Body of pancreas (tissue), 4 donors: ENCODE results near the gene LIF. TPM values are rescaled to one million over a fixed set of nuclear protein-coding genes. Genes with fewer than 3 reads are reported as not detected.

ENCODE experiments used
- ATAC-seq: fragments of 150-250 bp; one replicate; pipeline ENCODE4 v1.9.1; 2016
- DNase-seq, 4 donors: peaks; one replicate each; pipeline ENCODE4 v3.0.0-alpha.2; 2019
- H3K27ac ChIP-seq, 4 donors: fragments of 200-600 bp; sonication (generic); 1 replicate in 3 of 4; 2 replicates in 1 of 4; pipeline versions ENCODE4 v1.5.1 to v1.6.1; 2016 to 2019; ENCODE audit warnings: mild to moderate bottlenecking in 1 of 4, mixed read lengths in 1 of 4, moderate library complexity in 1 of 4
- H3K27me3 ChIP-seq, 2 donors: fragments of 200-600 bp; sonication (generic); one replicate each; pipeline ENCODE4 v1.6.0; 2016; ENCODE audit warnings: mild to moderate bottlenecking in 1 of 2
- H3K36me3 ChIP-seq, 2 donors: fragments of 200-600 bp; sonication (generic); replicated peaks in 1 of 2; 2 replicates each; pipeline ENCODE4 v1.5.1; 2016; ENCODE audit warnings: low read depth in 2 of 2; ENCODE audit not compliant: insufficient read depth in 1 of 2
- H3K4me1 ChIP-seq: fragments of 200-600 bp; sonication (generic); one replicate; pipeline ENCODE4 v1.6.0; 2016
- H3K4me3 ChIP-seq, 2 donors: fragments of 200-600 bp; sonication (generic); 1 replicate in 1 of 2; 2 replicates in 1 of 2; pipeline ENCODE4 v1.5.1; 2016 to 2019
- H3K9me3 ChIP-seq, 3 donors: fragments of 200-600 bp; sonication (generic); 1 replicate in 2 of 3; 2 replicates in 1 of 3; pipeline ENCODE4 v1.5.1; 2016
- POLR2A ChIP-seq, 3 donors: fragments of 450-650 bp; IDR thresholded peaks; one replicate each; pipeline ENCODE4 v1.6.1; 2016; ENCODE audit warnings: antibody characterized with exemption in 3 of 3, mild to moderate bottlenecking in 2 of 3
- WGBS, 2 donors: methylation state at CpG; one replicate each; pipeline ENCODE4 v1.1.5; 2017; 5-methylcytosine and 5-hydroxymethylcytosine counted together
- intact Hi-C: fragments of 100-400 bp; cut with DNase I; formaldehyde crosslinking; loops from one replicate; pipeline ENCODE4 v1.15.1; 2023
- total RNA-seq, 2 donors: library from RNA; depleted of rRNA; stranded (reverse); fragments of >200 nt; gene quantifications; one replicate each; pipeline ENCODE4 v1.1.0, GENCODE V29; 2016
- TF ChIP-seq, protein P1 (sequence below), 7 experiments: fragments of 450-650 bp in 4 of 7; fragments of 200-600 bp in 3 of 7; sonication (generic) in 3 of 7; IDR thresholded peaks; one replicate each; pipeline ENCODE4 v1.5.1; 2016 to 2019; ENCODE audit warnings: antibody characterized with exemption in 7 of 7

LIF gene
- total RNA-seq, 2 donors from 2014 or later: 0.52 to 1.3 TPM

DNA sequence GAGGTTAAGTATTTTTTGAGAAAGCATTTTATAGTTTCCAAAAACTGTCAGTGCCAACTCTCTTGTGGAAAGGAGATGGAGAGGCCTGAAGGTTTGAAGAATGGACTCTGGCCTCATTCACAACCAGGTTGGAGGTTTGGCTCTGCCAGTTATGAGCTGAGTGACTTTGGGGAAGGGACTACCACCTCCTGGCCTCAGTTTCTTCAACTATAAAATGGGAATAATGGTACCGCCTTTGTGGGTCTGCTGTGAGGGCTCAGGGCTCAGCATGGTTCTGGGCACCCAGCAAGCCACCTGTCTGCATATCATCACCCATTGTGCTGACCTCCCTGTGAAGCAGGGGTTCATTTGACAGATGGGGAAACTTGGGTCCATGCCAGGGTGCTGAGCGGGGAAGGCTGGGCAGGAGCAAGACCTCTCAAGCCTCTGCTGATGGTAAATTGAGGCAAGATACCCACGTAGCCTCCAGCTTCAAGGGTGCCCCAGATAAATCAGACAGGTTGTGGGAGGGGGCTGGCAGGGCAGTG, 3.5 kb upstream of the LIF start:
- H3K4me1 ChIP-seq: peaks cover 35% of the 10 kb centered on the region
- no peaks in the 10 kb centered on the region for H3K36me3 ChIP-seq
- peak overlapping the region in 2 of 4 donors; percentile 8 to 59 for H3K27ac ChIP-seq
- intact Hi-C loops: no loop called here
- H3K4me3 ChIP-seq: no peak overlapping the region
- H3K27me3 ChIP-seq: peaks cover 0 to 12% of the 10 kb centered on the region in 2 donors
- H3K9me3 ChIP-seq: no peaks in the 10 kb centered on the region
- 88% methylated on average over 3 of the region's 3 CpGs; no CpG with 5 or more reads in 1 of the 2 donors for WGBS, 2 donors
- DNase-seq: no peak
- no peak for ATAC-seq
- TF ChIP-seq, protein P1, sequence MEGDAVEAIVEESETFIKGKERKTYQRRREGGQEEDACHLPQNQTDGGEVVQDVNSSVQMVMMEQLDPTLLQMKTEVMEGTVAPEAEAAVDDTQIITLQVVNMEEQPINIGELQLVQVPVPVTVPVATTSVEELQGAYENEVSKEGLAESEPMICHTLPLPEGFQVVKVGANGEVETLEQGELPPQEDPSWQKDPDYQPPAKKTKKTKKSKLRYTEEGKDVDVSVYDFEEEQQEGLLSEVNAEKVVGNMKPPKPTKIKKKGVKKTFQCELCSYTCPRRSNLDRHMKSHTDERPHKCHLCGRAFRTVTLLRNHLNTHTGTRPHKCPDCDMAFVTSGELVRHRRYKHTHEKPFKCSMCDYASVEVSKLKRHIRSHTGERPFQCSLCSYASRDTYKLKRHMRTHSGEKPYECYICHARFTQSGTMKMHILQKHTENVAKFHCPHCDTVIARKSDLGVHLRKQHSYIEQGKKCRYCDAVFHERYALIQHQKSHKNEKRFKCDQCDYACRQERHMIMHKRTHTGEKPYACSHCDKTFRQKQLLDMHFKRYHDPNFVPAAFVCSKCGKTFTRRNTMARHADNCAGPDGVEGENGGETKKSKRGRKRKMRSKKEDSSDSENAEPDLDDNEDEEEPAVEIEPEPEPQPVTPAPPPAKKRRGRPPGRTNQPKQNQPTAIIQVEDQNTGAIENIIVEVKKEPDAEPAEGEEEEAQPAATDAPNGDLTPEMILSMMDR (IDR thresholded peaks at IDR 0.05): no peak
- TF ChIP-seq POLR2A (IDR thresholded peaks at IDR 0.05): no peak

DNA sequence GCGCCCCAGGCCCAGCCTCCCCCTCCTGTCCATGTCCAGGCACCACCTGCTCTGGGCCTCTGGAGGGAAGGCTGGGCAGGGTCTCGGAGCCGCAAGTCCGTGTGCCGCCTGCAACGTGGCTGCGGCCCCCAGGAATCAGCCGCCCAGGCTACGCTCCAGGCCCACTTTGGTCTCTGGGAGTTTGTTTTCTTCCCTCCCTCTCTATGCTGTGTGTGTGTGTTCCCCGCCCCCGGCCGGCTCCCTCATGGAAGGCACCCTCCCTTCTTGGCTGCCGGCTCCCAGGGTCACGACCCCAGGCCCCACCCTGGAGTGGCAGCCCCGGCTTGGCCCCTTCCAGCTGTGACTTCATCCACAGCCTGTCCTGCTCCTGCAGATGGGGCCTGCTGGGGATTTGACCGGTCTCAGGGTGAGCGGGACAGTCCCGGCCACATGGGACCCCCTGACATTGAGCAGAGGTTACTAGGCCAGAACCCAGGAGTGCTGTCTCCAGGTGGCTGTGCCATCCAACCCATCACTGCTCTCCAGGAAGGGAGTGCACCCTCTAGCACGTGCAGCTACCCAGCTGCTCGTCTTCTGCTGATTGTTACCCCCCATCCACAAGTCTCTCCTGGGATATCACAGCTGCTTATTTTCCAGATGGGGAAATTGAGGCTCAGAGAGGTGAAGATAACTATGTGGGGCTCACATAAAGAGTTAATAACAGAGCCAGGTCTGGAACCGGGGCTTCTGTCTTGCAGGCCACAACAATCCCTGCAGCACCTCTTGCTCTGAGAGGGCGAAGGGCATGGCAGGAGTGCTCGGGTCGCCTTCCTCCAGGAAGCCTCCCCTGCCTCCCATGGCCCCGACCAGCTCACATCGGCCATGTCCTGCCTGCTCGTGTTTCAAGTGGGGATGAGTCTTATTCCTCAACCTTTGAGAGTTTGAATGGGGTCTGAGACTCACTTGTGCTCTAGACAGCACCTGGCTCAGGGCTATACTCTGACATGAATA, 2.8 kb upstream of the LIF start:
- no peak for DNase-seq
- Histone ChIP-seq H3K4me3 (no peak overlapping the region), H3K27me3 (peaks cover 0 to 12% of the 10 kb centered on the region in 2 donors), H3K27ac (peak overlapping the region in 1 of 4 donors; percentile 59), H3K36me3 (no peaks in the 10 kb centered on the region), H3K9me3 (no peaks in the 10 kb centered on the region), H3K4me1 (peaks cover 35% of the 10 kb centered on the region)
- TF ChIP-seq, protein P1 (IDR thresholded peaks at IDR 0.05): no peak
- TF ChIP-seq POLR2A (IDR thresholded peaks at IDR 0.05): no peak
- ATAC-seq: no peak
- WGBS, 2 donors: 68 to 77% methylated on average over 8 to 27 of the region's 27 CpGs
- intact Hi-C loops: no loop called here

DNA sequence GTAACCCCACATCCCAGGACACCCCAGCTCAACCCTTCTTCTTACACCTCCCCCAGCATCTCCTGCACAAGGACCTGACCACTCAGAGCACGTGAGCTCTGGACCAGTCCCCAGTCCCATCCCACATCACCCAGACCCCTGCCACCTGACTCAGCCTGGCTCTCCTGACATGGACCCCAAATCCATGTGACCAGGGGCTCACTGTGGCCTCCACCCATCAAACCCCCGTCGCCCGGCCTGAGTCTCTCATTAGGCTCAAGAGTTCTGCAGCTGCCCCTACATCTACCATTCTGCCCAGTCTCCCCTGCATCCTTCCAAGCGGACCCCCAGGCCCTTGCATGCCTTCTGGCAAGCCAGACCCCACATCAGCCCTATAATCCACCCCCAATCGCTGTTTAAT, 1.9 kb upstream of the LIF start:
- no peaks in the 10 kb centered on the region for H3K36me3 ChIP-seq
- no peak for TF ChIP-seq POLR2A (IDR thresholded peaks at IDR 0.05)
- TF ChIP-seq, protein P1 (IDR thresholded peaks at IDR 0.05): no peak
- no peaks in the 10 kb centered on the region for H3K9me3 ChIP-seq
- intact Hi-C loops: no loop called here
- ATAC-seq: no peak
- H3K27ac ChIP-seq: no peak overlapping the region
- DNase-seq: no peak
- H3K27me3 ChIP-seq: peaks cover 0 to 12% of the 10 kb centered on the region in 2 donors
- H3K4me1 ChIP-seq: peaks cover 32% of the 10 kb centered on the region
- WGBS, 2 donors: 62 to 65% methylated on average over 6 of the region's 6 CpGs
- H3K4me3 ChIP-seq: no peak overlapping the region

DNA sequence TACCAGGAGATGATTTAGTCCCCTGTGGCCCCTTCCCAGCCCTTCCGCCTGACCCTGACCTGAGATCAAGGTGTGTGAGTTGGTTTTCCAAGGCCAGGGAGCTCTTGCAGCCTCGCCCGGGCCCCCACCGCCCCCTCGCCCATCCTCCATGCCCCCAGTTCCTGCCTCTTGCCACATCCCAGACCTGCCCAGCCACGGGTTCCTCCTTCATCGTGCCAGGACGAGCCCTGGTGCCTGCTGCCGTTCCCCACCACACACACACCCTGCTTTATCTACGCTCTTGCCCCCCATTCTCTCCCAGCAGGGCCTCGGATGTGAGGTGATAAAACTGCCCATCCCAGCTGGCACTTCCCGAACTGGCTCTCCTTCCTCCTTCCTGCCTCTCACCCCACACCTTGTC, 1.4 kb upstream of the LIF start:
- H3K4me3 ChIP-seq: no peak overlapping the region
- no peak for TF ChIP-seq POLR2A (IDR thresholded peaks at IDR 0.05)
- TF ChIP-seq, protein P1 (IDR thresholded peaks at IDR 0.05): no peak
- intact Hi-C loops: no loop called here
- 58 to 60% methylated on average over 12 of the region's 12 CpGs for WGBS, 2 donors
- no peak overlapping the region for H3K27ac ChIP-seq
- DNase-seq: no peak
- H3K36me3 ChIP-seq: no peaks in the 10 kb centered on the region
- H3K27me3 ChIP-seq: peaks cover 0 to 12% of the 10 kb centered on the region in 2 donors
- no peak for ATAC-seq
- peaks cover 27% of the 10 kb centered on the region for H3K4me1 ChIP-seq
- H3K9me3 ChIP-seq: no peaks in the 10 kb centered on the region
